ENCODE data around the gene GRIPAP1. TPM values are rescaled to one million over a fixed set of nuclear protein-coding genes. Genes with fewer than 3 reads are reported as not detected.
A peak's percentile ranks its signal among the peaks of the same experiment; 100 is the strongest.

The GRIPAP1 gene, protein sequence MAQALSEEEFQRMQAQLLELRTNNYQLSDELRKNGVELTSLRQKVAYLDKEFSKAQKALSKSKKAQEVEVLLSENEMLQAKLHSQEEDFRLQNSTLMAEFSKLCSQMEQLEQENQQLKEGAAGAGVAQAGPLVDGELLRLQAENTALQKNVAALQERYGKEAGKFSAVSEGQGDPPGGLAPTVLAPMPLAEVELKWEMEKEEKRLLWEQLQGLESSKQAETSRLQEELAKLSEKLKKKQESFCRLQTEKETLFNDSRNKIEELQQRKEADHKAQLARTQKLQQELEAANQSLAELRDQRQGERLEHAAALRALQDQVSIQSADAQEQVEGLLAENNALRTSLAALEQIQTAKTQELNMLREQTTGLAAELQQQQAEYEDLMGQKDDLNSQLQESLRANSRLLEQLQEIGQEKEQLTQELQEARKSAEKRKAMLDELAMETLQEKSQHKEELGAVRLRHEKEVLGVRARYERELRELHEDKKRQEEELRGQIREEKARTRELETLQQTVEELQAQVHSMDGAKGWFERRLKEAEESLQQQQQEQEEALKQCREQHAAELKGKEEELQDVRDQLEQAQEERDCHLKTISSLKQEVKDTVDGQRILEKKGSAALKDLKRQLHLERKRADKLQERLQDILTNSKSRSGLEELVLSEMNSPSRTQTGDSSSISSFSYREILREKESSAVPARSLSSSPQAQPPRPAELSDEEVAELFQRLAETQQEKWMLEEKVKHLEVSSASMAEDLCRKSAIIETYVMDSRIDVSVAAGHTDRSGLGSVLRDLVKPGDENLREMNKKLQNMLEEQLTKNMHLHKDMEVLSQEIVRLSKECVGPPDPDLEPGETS
- 52.8 TPM for total RNA-seq
- long read RNA-seq, transcript GRIPAP1-201 (26 exons, 3,031 nt): major isoform, 81 of 147 reads
- long read RNA-seq, partial matches to known transcripts: 10 of 147 reads
- long read RNA-seq, other reads (novel, unspliced or antisense): 55 of 147 reads

GRCh38 chrX:49002091-49002935 lies at the start of gene GRIPAP1:
Gene GRIPAP1, minus strand, starts transcription at chrX:49002264. Its CDS starts 35 bp downstream, at chrX:49002229.
- H3K27me3 ChIP-seq: no peaks in the 10 kb centered on the region
- peak; percentile 95 for ATAC-seq
- peaks cover 14% of the 10 kb centered on the region for H3K36me3 ChIP-seq
- intact Hi-C loops (cut with DNase I): no loop called here
- DNase-seq: peak; percentile 85
- H3K9me3 ChIP-seq: no peaks in the 10 kb centered on the region
- no peaks in the 10 kb centered on the region for H3K4me1 ChIP-seq
- TF ChIP-seq, protein P1, sequence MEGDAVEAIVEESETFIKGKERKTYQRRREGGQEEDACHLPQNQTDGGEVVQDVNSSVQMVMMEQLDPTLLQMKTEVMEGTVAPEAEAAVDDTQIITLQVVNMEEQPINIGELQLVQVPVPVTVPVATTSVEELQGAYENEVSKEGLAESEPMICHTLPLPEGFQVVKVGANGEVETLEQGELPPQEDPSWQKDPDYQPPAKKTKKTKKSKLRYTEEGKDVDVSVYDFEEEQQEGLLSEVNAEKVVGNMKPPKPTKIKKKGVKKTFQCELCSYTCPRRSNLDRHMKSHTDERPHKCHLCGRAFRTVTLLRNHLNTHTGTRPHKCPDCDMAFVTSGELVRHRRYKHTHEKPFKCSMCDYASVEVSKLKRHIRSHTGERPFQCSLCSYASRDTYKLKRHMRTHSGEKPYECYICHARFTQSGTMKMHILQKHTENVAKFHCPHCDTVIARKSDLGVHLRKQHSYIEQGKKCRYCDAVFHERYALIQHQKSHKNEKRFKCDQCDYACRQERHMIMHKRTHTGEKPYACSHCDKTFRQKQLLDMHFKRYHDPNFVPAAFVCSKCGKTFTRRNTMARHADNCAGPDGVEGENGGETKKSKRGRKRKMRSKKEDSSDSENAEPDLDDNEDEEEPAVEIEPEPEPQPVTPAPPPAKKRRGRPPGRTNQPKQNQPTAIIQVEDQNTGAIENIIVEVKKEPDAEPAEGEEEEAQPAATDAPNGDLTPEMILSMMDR (IDR thresholded peaks at IDR 0.05): no peak
- peak within 1 kb of the TSS; percentile 93 for H3K27ac ChIP-seq
- H3K4me3 ChIP-seq: peak within 1 kb of the TSS; percentile 63

DNA sequence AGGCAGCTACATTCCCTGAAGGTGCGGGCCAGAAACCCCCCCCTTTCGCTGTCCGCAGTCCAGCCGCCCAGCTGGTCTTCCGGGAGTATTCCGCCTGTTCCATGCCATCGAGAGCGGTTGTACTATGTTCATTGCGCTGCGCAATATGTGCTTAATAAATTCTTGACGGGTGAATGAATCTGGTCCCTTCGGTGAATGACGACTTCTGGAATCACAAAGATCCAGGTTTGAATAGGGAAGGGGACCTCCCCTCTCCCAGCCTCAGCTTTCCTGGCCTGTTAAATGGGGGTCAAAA lies 41.9 kb upstream of the GRIPAP1 start:
- TF ChIP-seq, protein P1 (IDR thresholded peaks at IDR 0.05): no peak
- Histone ChIP-seq H3K9me3 (no peaks in the 10 kb centered on the region), H3K4me3 (peak overlapping the region; percentile 21), H3K27me3 (no peaks in the 10 kb centered on the region), H3K4me1 (peaks cover 19% of the 10 kb centered on the region), H3K27ac (peak overlapping the region; percentile 55), H3K36me3 (peaks cover 4% of the 10 kb centered on the region)
- DNase-seq: no peak
- no peak for ATAC-seq
- intact Hi-C loops (cut with DNase I): no loop called here

GRCh38 chrX:49043220-49043986 lies 41.3 kb upstream of the GRIPAP1 start, which contains the start of gene TFE3:
Gene TFE3, minus strand, starts transcription at chrX:49043357. Its CDS starts 131 bp downstream, at chrX:49043226.
- Histone ChIP-seq H3K4me1 (peaks cover 20% of the 10 kb centered on the region), H3K9me3 (no peaks in the 10 kb centered on the region), H3K27me3 (no peaks in the 10 kb centered on the region), H3K4me3 (peak within 1 kb of the TSS; percentile 75), H3K36me3 (peaks cover 9% of the 10 kb centered on the region), H3K27ac (peak within 1 kb of the TSS; percentile 96)
- intact Hi-C loops (cut with DNase I): no loop called here
- ATAC-seq: peak; percentile 92
- TF ChIP-seq, protein P1 (IDR thresholded peaks at IDR 0.05): peak; percentile 56
- DNase-seq: peak; percentile 98

- peaks cover 20% of the 10 kb centered on the region for H3K4me1 ChIP-seq
- H3K4me3 ChIP-seq: peak overlapping the region; percentile 75
- ATAC-seq (no peak), DNase-seq (no peak)
- peaks cover 16% of the 10 kb centered on the region for H3K36me3 ChIP-seq
- H3K27me3 ChIP-seq: no peaks in the 10 kb centered on the region
- peak overlapping the region; percentile 96 for H3K27ac ChIP-seq
- no peaks in the 10 kb centered on the region for H3K9me3 ChIP-seq
- TF ChIP-seq, protein P1 (IDR thresholded peaks at IDR 0.05): no peak
- intact Hi-C loops (cut with DNase I): no loop called here
These were observed 40.6 kb upstream of the GRIPAP1 start for GRCh38 chrX:49042581-49043219.

Measured in upper lobe of right lung (tissue), 1 donor.